ENCODE measurements around the gene PITX2.

Gene PITX2

DNA sequence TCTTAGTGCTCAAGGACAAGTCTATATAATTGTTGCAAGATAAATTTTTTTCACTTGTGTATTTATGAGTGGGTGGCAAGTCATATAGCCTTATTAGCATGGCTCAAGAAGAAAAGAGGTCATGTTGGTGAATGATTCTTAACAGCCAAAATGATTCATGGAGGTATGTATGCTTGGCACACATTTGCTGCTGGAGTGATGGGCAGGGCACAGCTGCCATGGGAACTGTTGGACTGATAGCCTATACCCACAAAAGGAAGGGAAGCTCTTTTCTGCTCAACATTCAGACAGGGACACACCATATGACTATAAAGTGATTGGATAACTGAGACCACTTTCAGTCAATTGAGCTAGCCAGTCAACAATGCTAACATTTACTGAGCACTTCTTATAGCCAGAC lies 46.8 kb upstream of the PITX2 start:
- ATAC-seq: no peak
- TF ChIP-seq ZC3H10 (CRISPR knock-in tag; IDR thresholded peaks at IDR 0.05) (no peak), SNAI2 (CRISPR knock-in tag; IDR thresholded peaks at IDR 0.05) (no peak), ZNF565 (CRISPR knock-in tag; conservative IDR thresholded peaks at IDR 0.05; ENCODE audit: low read depth) (no peak), ZFP3 (CRISPR knock-in tag; IDR thresholded peaks at IDR 0.05) (no peak), RARB (CRISPR knock-in tag; IDR thresholded peaks at IDR 0.05) (no peak), BACH2 (CRISPR knock-in tag; IDR thresholded peaks at IDR 0.05; ENCODE audit: borderline replicate concordance) (no peak), PPARA (CRISPR knock-in tag; IDR thresholded peaks at IDR 0.05; ENCODE audit: borderline replicate concordance) (no peak), OSR1 (CRISPR knock-in tag; IDR thresholded peaks at IDR 0.05) (no peak), GLIS3 (CRISPR knock-in tag; IDR thresholded peaks at IDR 0.05) (no peak)
- TF ChIP-seq, protein P1, sequence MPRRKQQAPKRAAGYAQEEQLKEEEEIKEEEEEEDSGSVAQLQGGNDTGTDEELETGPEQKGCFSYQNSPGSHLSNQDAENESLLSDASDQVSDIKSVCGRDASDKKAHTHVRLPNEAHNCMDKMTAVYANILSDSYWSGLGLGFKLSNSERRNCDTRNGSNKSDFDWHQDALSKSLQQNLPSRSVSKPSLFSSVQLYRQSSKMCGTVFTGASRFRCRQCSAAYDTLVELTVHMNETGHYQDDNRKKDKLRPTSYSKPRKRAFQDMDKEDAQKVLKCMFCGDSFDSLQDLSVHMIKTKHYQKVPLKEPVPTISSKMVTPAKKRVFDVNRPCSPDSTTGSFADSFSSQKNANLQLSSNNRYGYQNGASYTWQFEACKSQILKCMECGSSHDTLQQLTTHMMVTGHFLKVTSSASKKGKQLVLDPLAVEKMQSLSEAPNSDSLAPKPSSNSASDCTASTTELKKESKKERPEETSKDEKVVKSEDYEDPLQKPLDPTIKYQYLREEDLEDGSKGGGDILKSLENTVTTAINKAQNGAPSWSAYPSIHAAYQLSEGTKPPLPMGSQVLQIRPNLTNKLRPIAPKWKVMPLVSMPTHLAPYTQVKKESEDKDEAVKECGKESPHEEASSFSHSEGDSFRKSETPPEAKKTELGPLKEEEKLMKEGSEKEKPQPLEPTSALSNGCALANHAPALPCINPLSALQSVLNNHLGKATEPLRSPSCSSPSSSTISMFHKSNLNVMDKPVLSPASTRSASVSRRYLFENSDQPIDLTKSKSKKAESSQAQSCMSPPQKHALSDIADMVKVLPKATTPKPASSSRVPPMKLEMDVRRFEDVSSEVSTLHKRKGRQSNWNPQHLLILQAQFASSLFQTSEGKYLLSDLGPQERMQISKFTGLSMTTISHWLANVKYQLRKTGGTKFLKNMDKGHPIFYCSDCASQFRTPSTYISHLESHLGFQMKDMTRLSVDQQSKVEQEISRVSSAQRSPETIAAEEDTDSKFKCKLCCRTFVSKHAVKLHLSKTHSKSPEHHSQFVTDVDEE (CRISPR knock-in tag; IDR thresholded peaks at IDR 0.05): no peak
- TF ChIP-seq, protein P2, sequence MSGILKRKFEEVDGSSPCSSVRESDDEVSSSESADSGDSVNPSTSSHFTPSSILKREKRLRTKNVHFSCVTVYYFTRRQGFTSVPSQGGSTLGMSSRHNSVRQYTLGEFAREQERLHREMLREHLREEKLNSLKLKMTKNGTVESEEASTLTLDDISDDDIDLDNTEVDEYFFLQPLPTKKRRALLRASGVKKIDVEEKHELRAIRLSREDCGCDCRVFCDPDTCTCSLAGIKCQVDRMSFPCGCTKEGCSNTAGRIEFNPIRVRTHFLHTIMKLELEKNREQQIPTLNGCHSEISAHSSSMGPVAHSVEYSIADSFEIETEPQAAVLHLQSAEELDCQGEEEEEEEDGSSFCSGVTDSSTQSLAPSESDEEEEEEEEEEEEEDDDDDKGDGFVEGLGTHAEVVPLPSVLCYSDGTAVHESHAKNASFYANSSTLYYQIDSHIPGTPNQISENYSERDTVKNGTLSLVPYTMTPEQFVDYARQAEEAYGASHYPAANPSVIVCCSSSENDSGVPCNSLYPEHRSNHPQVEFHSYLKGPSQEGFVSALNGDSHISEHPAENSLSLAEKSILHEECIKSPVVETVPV (CRISPR knock-in tag; IDR thresholded peaks at IDR 0.05): no peak
- TF ChIP-seq, protein P3, sequence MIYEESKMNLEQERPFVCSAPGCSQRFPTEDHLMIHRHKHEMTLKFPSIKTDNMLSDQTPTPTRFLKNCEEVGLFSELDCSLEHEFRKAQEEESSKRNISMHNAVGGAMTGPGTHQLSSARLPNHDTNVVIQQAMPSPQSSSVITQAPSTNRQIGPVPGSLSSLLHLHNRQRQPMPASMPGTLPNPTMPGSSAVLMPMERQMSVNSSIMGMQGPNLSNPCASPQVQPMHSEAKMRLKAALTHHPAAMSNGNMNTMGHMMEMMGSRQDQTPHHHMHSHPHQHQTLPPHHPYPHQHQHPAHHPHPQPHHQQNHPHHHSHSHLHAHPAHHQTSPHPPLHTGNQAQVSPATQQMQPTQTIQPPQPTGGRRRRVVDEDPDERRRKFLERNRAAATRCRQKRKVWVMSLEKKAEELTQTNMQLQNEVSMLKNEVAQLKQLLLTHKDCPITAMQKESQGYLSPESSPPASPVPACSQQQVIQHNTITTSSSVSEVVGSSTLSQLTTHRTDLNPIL (CRISPR knock-in tag; IDR thresholded peaks at IDR 0.05; ENCODE audit: low read depth): no peak
- TF ChIP-seq, protein P4, sequence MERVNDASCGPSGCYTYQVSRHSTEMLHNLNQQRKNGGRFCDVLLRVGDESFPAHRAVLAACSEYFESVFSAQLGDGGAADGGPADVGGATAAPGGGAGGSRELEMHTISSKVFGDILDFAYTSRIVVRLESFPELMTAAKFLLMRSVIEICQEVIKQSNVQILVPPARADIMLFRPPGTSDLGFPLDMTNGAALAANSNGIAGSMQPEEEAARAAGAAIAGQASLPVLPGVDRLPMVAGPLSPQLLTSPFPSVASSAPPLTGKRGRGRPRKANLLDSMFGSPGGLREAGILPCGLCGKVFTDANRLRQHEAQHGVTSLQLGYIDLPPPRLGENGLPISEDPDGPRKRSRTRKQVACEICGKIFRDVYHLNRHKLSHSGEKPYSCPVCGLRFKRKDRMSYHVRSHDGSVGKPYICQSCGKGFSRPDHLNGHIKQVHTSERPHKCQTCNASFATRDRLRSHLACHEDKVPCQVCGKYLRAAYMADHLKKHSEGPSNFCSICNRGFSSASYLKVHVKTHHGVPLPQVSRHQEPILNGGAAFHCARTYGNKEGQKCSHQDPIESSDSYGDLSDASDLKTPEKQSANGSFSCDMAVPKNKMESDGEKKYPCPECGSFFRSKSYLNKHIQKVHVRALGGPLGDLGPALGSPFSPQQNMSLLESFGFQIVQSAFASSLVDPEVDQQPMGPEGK (CRISPR knock-in tag; IDR thresholded peaks at IDR 0.05; ENCODE audit: borderline replicate concordance): no peak

DNA sequence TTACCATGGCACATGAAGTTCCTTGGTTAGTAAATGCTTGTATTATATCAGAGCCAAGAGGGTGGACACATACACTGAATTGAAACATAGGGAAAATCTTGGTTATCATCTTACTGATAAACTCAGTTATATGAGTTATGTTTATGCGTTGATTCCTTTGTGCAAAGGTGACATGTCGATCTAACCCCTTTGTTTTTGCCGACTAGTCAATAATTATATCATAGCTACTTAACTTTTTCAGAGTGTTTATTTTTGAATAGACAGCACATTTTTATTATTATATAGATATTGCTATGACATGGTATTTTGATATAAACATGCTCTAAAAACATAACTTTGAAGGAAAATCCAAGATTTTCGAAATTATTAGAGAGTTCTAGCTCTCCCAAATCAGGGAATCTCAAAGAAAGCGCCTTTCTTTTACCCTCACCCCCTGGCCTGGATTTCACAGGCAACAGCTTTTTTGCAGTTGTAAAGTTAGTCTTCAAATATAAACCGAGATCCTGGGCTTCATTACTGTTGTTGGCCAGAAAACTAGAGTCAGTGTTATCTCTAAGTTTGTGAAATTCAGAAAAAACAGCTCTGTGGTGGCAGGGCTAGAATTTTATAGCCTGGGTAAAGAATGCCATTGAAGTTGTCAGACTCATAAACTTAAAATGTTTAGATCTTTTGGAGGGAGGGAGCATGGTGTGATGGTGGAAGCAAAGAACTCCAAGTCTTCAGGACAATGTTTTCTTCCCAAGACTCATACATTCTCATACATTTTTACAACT lies 45.8 kb upstream of the PITX2 start:
- ATAC-seq: no peak
- no peak for TF ChIP-seq TOX (CRISPR knock-in tag; IDR thresholded peaks at IDR 0.05; ENCODE audit: borderline replicate concordance)
- TF ChIP-seq, protein P1 (CRISPR knock-in tag; IDR thresholded peaks at IDR 0.05): no peak
- no peak for TF ChIP-seq ESRRG (CRISPR knock-in tag; IDR thresholded peaks at IDR 0.05)
- TF ChIP-seq ZC3H10 (CRISPR knock-in tag; IDR thresholded peaks at IDR 0.05): no peak
- TF ChIP-seq ZNF565 (CRISPR knock-in tag; conservative IDR thresholded peaks at IDR 0.05; ENCODE audit: low read depth): no peak
- TF ChIP-seq, protein P4 (CRISPR knock-in tag; IDR thresholded peaks at IDR 0.05; ENCODE audit: borderline replicate concordance): no peak
- TF ChIP-seq, protein P5, sequence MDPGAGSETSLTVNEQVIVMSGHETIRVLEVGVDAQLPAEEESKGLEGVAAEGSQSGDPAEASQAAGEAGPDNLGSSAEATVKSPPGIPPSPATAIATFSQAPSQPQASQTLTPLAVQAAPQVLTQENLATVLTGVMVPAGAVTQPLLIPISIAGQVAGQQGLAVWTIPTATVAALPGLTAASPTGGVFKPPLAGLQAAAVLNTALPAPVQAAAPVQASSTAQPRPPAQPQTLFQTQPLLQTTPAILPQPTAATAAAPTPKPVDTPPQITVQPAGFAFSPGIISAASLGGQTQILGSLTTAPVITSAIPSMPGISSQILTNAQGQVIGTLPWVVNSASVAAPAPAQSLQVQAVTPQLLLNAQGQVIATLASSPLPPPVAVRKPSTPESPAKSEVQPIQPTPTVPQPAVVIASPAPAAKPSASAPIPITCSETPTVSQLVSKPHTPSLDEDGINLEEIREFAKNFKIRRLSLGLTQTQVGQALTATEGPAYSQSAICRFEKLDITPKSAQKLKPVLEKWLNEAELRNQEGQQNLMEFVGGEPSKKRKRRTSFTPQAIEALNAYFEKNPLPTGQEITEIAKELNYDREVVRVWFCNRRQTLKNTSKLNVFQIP (CRISPR knock-in tag; IDR thresholded peaks at IDR 0.05; ENCODE audit: borderline replicate concordance, low read depth): no peak
- no peak for TF ChIP-seq PPARA (CRISPR knock-in tag; IDR thresholded peaks at IDR 0.05; ENCODE audit: borderline replicate concordance)
- no peak for TF ChIP-seq ISL1 (CRISPR knock-in tag; IDR thresholded peaks at IDR 0.05)
- no peak for TF ChIP-seq ARNTL (CRISPR knock-in tag; IDR thresholded peaks at IDR 0.05; ENCODE audit: borderline replicate concordance, low read depth)
- TF ChIP-seq ZFP30 (CRISPR knock-in tag; IDR thresholded peaks at IDR 0.05): no peak
- TF ChIP-seq, protein P3 (CRISPR knock-in tag; IDR thresholded peaks at IDR 0.05; ENCODE audit: low read depth): no peak

Data from SK-N-SH treated with all-trans-retinoic acid at 6 μM for 48 hours (cell line).